Thyroid gland (tissue), 4 donors: ENCODE measurements around the gene RPAIN. TPM values are rescaled to one million over a fixed set of nuclear protein-coding genes. Genes with fewer than 3 reads are reported as not detected.
"Not testable (repeated sequence)": the region's sequence is repeated elsewhere in the genome, so short reads cannot be mapped to it uniquely, and the experiment has no call there.

ENCODE experiments used
- DNase-seq, 2 donors: peaks; one replicate each; pipeline ENCODE4 v3.0.0-alpha.2; 2019
- H3K27ac ChIP-seq, 3 donors: fragments of 200-600 bp; sonication (generic); 1 replicate in 2 of 3; 2 replicates in 1 of 3; pipeline ENCODE4 v1.5.1; 2016 to 2019; ENCODE audit warnings: mild to moderate bottlenecking in 1 of 3, moderate library complexity in 1 of 3
- H3K27me3 ChIP-seq: fragments of 200-600 bp; sonication (generic); one replicate; pipeline ENCODE4 v1.5.1; 2019
- H3K36me3 ChIP-seq, 2 donors: fragments of 200-600 bp; sonication (generic); one replicate each; pipeline ENCODE4 v1.5.1; 2016 to 2019
- H3K4me1 ChIP-seq, 2 donors: fragments of 200-600 bp; sonication (generic); one replicate each; pipeline ENCODE4 v1.5.1; 2017 to 2019
- H3K4me3 ChIP-seq, 3 donors: fragments of 200-600 bp; sonication (generic); replicated peaks in 1 of 3; 1 replicate in 2 of 3; 2 replicates in 1 of 3; pipeline ENCODE4 v1.5.1; 2016; ENCODE audit warnings: mild to moderate bottlenecking in 1 of 3
- H3K9me3 ChIP-seq: fragments of 200-600 bp; sonication (generic); one replicate; pipeline ENCODE4 v1.5.1; 2017
- POLR2A ChIP-seq, 2 donors: fragments of 450-650 bp; IDR thresholded peaks; one replicate each; pipeline ENCODE4 v1.6.1; 2017; ENCODE audit warnings: antibody characterized with exemption in 2 of 2, mild to moderate bottlenecking in 2 of 2, moderate library complexity in 1 of 2
- WGBS, 2 donors: methylation state at CpG; one replicate each; pipeline ENCODE4 v1.1.5; 2017; 5-methylcytosine and 5-hydroxymethylcytosine counted together
- intact Hi-C: fragments of 100-400 bp; cut with DNase I; formaldehyde crosslinking; loops from one replicate; pipeline ENCODE4 v1.15.1; 2023
- total RNA-seq, 4 donors: library from RNA; depleted of rRNA; stranded (reverse); fragments of >200 nt; gene quantifications; one replicate each; pipeline ENCODE4 v1.2.3, GENCODE V29; 2016
- TF ChIP-seq, protein P1 (sequence below), 6 experiments: fragments of 200-600 bp in 3 of 6; fragments of 450-650 bp in 3 of 6; sonication (generic) in 3 of 6; IDR thresholded peaks; one replicate each; pipeline ENCODE4 v1.5.1; 2016 to 2019; ENCODE audit warnings: antibody characterized with exemption in 6 of 6, mild to moderate bottlenecking in 2 of 6, inconsistent platforms in 1 of 6, moderate library complexity in 1 of 6

The RPAIN gene
- total RNA-seq, 4 donors from 2014 or later, result 33.9 to 67.1 (median 49.4) TPM

GRCh38 chr17:5425826-5426225, 5.8 kb downstream of the RPAIN start:
- H3K4me3 ChIP-seq, result no peak overlapping the region
- DNase-seq, result no peak
- H3K27ac ChIP-seq, result no peak overlapping the region
- no peaks in the 10 kb centered on the region for H3K9me3 ChIP-seq
- H3K4me1 ChIP-seq, result peaks cover 5 to 6% of the 10 kb centered on the region in 2 donors
- H3K36me3 ChIP-seq, result peaks cover 22 to 48% of the 10 kb centered on the region in 2 donors
- H3K27me3 ChIP-seq, result no peaks in the 10 kb centered on the region
- intact Hi-C loops, result no loop called here
- TF ChIP-seq, protein P1, sequence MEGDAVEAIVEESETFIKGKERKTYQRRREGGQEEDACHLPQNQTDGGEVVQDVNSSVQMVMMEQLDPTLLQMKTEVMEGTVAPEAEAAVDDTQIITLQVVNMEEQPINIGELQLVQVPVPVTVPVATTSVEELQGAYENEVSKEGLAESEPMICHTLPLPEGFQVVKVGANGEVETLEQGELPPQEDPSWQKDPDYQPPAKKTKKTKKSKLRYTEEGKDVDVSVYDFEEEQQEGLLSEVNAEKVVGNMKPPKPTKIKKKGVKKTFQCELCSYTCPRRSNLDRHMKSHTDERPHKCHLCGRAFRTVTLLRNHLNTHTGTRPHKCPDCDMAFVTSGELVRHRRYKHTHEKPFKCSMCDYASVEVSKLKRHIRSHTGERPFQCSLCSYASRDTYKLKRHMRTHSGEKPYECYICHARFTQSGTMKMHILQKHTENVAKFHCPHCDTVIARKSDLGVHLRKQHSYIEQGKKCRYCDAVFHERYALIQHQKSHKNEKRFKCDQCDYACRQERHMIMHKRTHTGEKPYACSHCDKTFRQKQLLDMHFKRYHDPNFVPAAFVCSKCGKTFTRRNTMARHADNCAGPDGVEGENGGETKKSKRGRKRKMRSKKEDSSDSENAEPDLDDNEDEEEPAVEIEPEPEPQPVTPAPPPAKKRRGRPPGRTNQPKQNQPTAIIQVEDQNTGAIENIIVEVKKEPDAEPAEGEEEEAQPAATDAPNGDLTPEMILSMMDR (IDR thresholded peaks at IDR 0.05), result no peak
- TF ChIP-seq POLR2A (IDR thresholded peaks at IDR 0.05), result no peak
- WGBS, 2 donors, result 70 to 78% methylated on average over 3 of the region's 3 CpGs

- Histone ChIP-seq H3K4me3 (no peak overlapping the region), H3K27me3 (no peaks in the 10 kb centered on the region), H3K9me3 (no peaks in the 10 kb centered on the region), H3K36me3 (peaks cover 42 to 69% of the 10 kb centered on the region in 2 donors), H3K4me1 (no peaks in the 10 kb centered on the region), H3K27ac (no peak overlapping the region)
- no peak for DNase-seq
- intact Hi-C loops, result no loop called here
- WGBS, 2 donors, result 87 to 89% methylated on average over 3 of the region's 3 CpGs
- TF ChIP-seq, protein P1 (IDR thresholded peaks at IDR 0.05), result no peak
- no peak for TF ChIP-seq POLR2A (IDR thresholded peaks at IDR 0.05)
Observed at GRCh38 chr17:5429191-5429887, 9.4 kb downstream of the RPAIN start.

- H3K27me3 ChIP-seq, result no peaks in the 10 kb centered on the region
- no peak for DNase-seq
- TF ChIP-seq, protein P1 (IDR thresholded peaks at IDR 0.05), result no peak
- no peak for TF ChIP-seq POLR2A (IDR thresholded peaks at IDR 0.05)
- peaks cover 50 to 72% of the 10 kb centered on the region in 2 donors for H3K36me3 ChIP-seq
- intact Hi-C loops, result loop anchor here (10.0 kb wide), 1 partner anchor 146 kb away; the partner anchor contains the start of gene RABEP1
- no peak overlapping the region for H3K27ac ChIP-seq
- 97 to 98% methylated on average over 3 of the region's 3 CpGs for WGBS, 2 donors
- H3K9me3 ChIP-seq, result no peaks in the 10 kb centered on the region
- no peak overlapping the region for H3K4me3 ChIP-seq
- no peaks in the 10 kb centered on the region for H3K4me1 ChIP-seq
Observed at GRCh38 chr17:5430413-5430999, 10.5 kb downstream of the RPAIN start.

DNA sequence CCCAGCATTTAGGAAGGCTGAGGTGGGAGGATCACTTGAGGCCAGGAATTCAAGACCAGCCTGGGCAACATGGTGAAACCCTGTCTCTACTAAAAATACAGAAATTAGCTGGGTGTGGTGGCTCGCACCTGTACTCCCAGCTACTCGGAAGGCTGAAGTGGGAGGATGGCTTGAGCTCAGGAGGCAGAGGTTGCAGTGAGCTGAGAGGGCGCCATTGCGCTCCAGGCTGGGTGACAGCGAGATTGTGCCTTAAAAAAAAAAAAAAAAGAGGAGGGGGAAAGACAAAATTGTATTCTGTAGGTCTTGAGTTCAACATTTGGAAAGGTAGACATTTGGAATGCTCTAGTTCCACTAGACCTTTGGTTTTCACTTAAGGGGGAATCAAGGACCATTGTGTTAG, 11.3 kb downstream of the RPAIN start:
- peaks cover 43 to 65% of the 10 kb centered on the region in 2 donors for H3K36me3 ChIP-seq
- 84 to 85% methylated on average over 5 of the region's 5 CpGs for WGBS, 2 donors
- H3K27ac ChIP-seq, H3K9me3 ChIP-seq, H3K4me1 ChIP-seq, H3K27me3 ChIP-seq, DNase-seq, H3K4me3 ChIP-seq: not testable (repeated sequence)
- intact Hi-C loops, result loop anchor here (10.0 kb wide), 1 partner anchor 146 kb away; the partner anchor contains the start of gene RABEP1

DNA sequence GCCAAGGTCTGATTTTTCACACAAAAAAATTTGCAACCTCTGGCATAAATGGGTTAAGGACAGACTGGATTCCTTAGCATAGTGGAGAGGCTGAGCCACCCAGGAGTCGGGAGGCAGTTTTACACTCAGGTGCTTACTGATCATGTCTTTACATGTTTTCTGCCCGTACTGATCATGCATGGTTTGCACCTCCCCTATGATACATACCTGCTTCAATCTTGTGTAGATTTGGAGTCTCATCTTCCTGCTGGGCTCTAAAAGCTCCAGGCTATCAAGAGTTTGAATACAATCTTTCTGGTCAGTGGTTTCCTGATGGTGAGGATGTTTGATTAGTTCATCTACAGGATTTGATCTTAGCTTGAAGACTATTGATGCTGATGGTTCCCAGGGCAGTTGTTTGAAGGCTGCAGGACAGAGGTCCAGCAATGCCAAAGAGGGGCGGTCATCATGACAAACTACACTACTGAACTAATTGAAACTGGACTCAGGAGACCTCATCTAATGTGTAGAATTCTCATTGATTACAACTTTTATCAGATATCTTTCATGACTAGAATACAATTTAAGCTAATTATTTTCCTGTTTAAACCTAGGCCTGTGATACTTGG, 12.1 kb downstream of the RPAIN start:
- no peak overlapping the region for H3K27ac ChIP-seq
- no peaks in the 10 kb centered on the region for H3K27me3 ChIP-seq
- no peak overlapping the region for H3K4me3 ChIP-seq
- DNase-seq, result no peak
- TF ChIP-seq, protein P1 (IDR thresholded peaks at IDR 0.05), result no peak
- TF ChIP-seq POLR2A (IDR thresholded peaks at IDR 0.05), result no peak
- no peaks in the 10 kb centered on the region for H3K9me3 ChIP-seq
- no peaks in the 10 kb centered on the region for H3K4me1 ChIP-seq
- H3K36me3 ChIP-seq, result peaks cover 40 to 59% of the 10 kb centered on the region in 2 donors
- 85 to 93% methylated on average over 3 of the region's 3 CpGs for WGBS, 2 donors
- intact Hi-C loops, result loop anchor here (10.0 kb wide), 1 partner anchor 147 kb away; the partner anchor contains the start of gene RABEP1
